SK-N-SH (cell line): ENCODE measurements around the gene RND3.

Experiments
- EP300 ChIP-seq, 2 experiments: IDR thresholded peaks; 2 replicates each; pipeline versions ENCODE4 v1.4.0 to v1.6.1; 2012; ENCODE audit warnings: borderline replicate concordance in 1 of 2, low read depth in 1 of 2, low read length in 1 of 2
- NFIC ChIP-seq: IDR thresholded peaks from 2 replicates; pipeline ENCODE4 v1.4.0; 2012; ENCODE audit warnings: borderline replicate concordance
- POLR2AphosphoS5 ChIP-seq: IDR thresholded peaks from 2 replicates; pipeline ENCODE4 v1.6.1; 2012; ENCODE audit warnings: low read depth, low read length
- RXRA ChIP-seq: IDR thresholded peaks from 2 replicates; pipeline ENCODE4 v1.4.0; 2012; ENCODE audit warnings: low read depth, mild to moderate bottlenecking, borderline replicate concordance
- TF ChIP-seq, protein P1 (sequence below): IDR thresholded peaks from 2 replicates; pipeline ENCODE4 v1.6.1; 2012; ENCODE audit warnings: mild to moderate bottlenecking, low read depth, low read length, moderate library complexity
- TF ChIP-seq, protein P2 (sequence below): IDR thresholded peaks from 2 replicates; pipeline ENCODE4 v1.4.0; 2012; ENCODE audit warnings: low read depth
- TF ChIP-seq, protein P3 (sequence below): fragments of 200-600 bp; sonication (generic); IDR thresholded peaks from 2 replicates; pipeline ENCODE4 v1.6.1; 2017; ENCODE audit warnings: antibody characterized with exemption, mild to moderate bottlenecking, moderate library complexity

DNA sequence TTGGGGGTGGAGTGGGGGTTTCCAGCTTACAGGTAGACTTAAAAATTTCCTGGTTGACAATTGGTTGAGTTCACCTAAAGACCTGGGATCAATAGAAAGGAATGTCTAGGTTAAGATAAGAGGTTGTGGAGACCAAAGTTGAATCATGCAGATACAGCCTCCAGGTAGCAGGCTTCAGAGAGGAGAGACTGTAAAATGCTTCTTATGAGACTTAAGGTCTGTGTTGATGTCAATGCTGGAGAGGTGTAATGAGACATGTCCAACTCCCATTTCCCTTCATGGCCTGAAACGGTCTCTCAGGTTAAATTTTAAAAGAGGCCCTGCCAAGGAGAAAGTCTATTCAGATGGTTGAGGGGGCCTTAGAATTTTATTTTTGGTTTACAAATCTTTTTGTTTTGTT lies 38.5 kb upstream of the RND3 start:
- TF ChIP-seq EP300 (IDR thresholded peaks at IDR 0.05; ENCODE audit: borderline replicate concordance in 1 of 2, low read depth in 1 of 2, low read length in 1 of 2) (no peak), POLR2AphosphoS5 (no peak), NFIC (no peak), RXRA (no peak)
- TF ChIP-seq, protein P1, sequence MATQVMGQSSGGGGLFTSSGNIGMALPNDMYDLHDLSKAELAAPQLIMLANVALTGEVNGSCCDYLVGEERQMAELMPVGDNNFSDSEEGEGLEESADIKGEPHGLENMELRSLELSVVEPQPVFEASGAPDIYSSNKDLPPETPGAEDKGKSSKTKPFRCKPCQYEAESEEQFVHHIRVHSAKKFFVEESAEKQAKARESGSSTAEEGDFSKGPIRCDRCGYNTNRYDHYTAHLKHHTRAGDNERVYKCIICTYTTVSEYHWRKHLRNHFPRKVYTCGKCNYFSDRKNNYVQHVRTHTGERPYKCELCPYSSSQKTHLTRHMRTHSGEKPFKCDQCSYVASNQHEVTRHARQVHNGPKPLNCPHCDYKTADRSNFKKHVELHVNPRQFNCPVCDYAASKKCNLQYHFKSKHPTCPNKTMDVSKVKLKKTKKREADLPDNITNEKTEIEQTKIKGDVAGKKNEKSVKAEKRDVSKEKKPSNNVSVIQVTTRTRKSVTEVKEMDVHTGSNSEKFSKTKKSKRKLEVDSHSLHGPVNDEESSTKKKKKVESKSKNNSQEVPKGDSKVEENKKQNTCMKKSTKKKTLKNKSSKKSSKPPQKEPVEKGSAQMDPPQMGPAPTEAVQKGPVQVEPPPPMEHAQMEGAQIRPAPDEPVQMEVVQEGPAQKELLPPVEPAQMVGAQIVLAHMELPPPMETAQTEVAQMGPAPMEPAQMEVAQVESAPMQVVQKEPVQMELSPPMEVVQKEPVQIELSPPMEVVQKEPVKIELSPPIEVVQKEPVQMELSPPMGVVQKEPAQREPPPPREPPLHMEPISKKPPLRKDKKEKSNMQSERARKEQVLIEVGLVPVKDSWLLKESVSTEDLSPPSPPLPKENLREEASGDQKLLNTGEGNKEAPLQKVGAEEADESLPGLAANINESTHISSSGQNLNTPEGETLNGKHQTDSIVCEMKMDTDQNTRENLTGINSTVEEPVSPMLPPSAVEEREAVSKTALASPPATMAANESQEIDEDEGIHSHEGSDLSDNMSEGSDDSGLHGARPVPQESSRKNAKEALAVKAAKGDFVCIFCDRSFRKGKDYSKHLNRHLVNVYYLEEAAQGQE, result no peak
- TF ChIP-seq, protein P2, sequence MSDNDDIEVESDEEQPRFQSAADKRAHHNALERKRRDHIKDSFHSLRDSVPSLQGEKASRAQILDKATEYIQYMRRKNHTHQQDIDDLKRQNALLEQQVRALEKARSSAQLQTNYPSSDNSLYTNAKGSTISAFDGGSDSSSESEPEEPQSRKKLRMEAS, result no peak
- TF ChIP-seq, protein P3, sequence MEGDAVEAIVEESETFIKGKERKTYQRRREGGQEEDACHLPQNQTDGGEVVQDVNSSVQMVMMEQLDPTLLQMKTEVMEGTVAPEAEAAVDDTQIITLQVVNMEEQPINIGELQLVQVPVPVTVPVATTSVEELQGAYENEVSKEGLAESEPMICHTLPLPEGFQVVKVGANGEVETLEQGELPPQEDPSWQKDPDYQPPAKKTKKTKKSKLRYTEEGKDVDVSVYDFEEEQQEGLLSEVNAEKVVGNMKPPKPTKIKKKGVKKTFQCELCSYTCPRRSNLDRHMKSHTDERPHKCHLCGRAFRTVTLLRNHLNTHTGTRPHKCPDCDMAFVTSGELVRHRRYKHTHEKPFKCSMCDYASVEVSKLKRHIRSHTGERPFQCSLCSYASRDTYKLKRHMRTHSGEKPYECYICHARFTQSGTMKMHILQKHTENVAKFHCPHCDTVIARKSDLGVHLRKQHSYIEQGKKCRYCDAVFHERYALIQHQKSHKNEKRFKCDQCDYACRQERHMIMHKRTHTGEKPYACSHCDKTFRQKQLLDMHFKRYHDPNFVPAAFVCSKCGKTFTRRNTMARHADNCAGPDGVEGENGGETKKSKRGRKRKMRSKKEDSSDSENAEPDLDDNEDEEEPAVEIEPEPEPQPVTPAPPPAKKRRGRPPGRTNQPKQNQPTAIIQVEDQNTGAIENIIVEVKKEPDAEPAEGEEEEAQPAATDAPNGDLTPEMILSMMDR, result no peak
